Breast epithelium (tissue), 3 donors: ENCODE results near the gene OLFML3.

Experiments
- CTCF ChIP-seq, 3 donors: fragments of 450-650 bp; IDR thresholded peaks; one replicate each; pipeline ENCODE4 v1.5.1; 2016 to 2017; ENCODE audit warnings: antibody characterized with exemption in 3 of 3, mild to moderate bottlenecking in 3 of 3, moderate library complexity in 3 of 3
- POLR2AphosphoS5 ChIP-seq, 3 donors: sonication (generic); formaldehyde crosslinking; IDR thresholded peaks; one replicate each; pipeline ENCODE4 v1.6.1; 2017; ENCODE audit warnings: antibody characterized with exemption in 3 of 3

GRCh38 chr1:113930499-113931161 is 48.6 kb upstream of the OLFML3 start:
- TF ChIP-seq CTCF (IDR thresholded peaks at IDR 0.05) (no peak), POLR2AphosphoS5 (IDR thresholded peaks at IDR 0.05) (no peak)
